Activated T-cell treated with anti-CD3 and anti-CD28 coated beads, Interleukin-2, amount 50 U/mL, for 72 hours (primary cell): ENCODE measurements around the gene CRYBB3. TPM values are rescaled to one million over a fixed set of nuclear protein-coding genes. Genes with fewer than 3 reads are reported as not detected.
"Not testable (repeated sequence)": the region's sequence is repeated elsewhere in the genome, so short reads cannot be mapped to it uniquely, and the experiment has no call there.

Source experiments
- ATAC-seq, 2 donors: fragments of 150-1000 bp; cut with Tn5 transposase; replicated peaks in 1 of 2; 2 replicates each; pipeline ENCODE4 v1.10.0; 2021; ENCODE audit warnings: moderate library complexity in 2 of 2, mild to moderate bottlenecking in 1 of 2
- DNase-seq, 2 donors: peaks; one replicate each; pipeline ENCODE4 v3.0.0; 2021 to 2022; ENCODE audit warnings: mixed read lengths in 1 of 2
- H3K27ac Mint-ChIP-seq: one replicate; pipeline ENCODE4 v1.8.0; 2022; ENCODE audit warnings: mild to moderate bottlenecking, moderate library complexity, mixed read lengths
- H3K27me3 Mint-ChIP-seq: one replicate; pipeline ENCODE4 v1.8.0; 2022; ENCODE audit warnings: low read depth, mixed read lengths
- H3K36me3 Mint-ChIP-seq, 2 donors: one replicate each; pipeline ENCODE4 v1.8.0; 2022; ENCODE audit warnings: mixed read lengths in 2 of 2, mild to moderate bottlenecking in 1 of 2; ENCODE audit not compliant: insufficient read depth in 2 of 2
- H3K4me1 Mint-ChIP-seq: one replicate; pipeline ENCODE4 v1.8.0; 2022; ENCODE audit warnings: low read depth, mixed read lengths
- H3K4me3 Mint-ChIP-seq, 2 donors: one replicate each; pipeline ENCODE4 v1.8.0; 2022; ENCODE audit warnings: mild to moderate bottlenecking in 2 of 2, mixed read lengths in 2 of 2, moderate library complexity in 2 of 2
- H3K9me3 Mint-ChIP-seq, 2 donors: one replicate each; pipeline ENCODE4 v1.8.0; 2022; ENCODE audit warnings: mixed read lengths in 2 of 2
- total RNA-seq, 2 donors: library from RNA; stranded (reverse); gene quantifications; one replicate each; pipeline ENCODE4 v1.2.3, GENCODE V29; 2022

CRYBB3 gene
- total RNA-seq, 2 donors from 2014 or later = 0.30 to 0.77 TPM

DNA sequence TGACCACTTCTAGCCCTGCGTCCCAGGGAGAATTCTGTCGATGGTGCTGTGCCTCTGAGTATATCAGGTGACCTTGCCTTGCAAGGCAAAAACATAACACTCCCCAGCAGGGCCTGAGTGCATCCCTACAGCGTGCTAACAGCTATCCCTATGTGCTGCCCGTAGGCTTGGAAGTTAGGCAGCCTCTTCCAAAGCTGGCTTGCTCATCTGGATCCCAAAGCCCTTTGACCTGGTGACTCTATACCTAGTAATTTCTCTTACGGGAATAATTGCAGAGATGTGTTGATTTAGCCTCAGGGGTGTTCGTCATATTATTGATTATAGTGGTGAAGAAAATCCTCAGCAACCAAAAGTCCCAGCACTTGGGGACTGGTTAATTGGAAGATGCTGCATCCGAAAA lies 32.6 kb upstream of the CRYBB3 start:
- H3K27me3 Mint-ChIP-seq = no peaks in the 10 kb centered on the region
- no peaks in the 10 kb centered on the region for H3K36me3 Mint-ChIP-seq
- ATAC-seq (no peak), DNase-seq (no peak)
- no peak overlapping the region for H3K27ac Mint-ChIP-seq
- no peaks in the 10 kb centered on the region for H3K9me3 Mint-ChIP-seq
- H3K4me3 Mint-ChIP-seq = no peak overlapping the region
- H3K4me1 Mint-ChIP-seq = no peaks in the 10 kb centered on the region

DNA sequence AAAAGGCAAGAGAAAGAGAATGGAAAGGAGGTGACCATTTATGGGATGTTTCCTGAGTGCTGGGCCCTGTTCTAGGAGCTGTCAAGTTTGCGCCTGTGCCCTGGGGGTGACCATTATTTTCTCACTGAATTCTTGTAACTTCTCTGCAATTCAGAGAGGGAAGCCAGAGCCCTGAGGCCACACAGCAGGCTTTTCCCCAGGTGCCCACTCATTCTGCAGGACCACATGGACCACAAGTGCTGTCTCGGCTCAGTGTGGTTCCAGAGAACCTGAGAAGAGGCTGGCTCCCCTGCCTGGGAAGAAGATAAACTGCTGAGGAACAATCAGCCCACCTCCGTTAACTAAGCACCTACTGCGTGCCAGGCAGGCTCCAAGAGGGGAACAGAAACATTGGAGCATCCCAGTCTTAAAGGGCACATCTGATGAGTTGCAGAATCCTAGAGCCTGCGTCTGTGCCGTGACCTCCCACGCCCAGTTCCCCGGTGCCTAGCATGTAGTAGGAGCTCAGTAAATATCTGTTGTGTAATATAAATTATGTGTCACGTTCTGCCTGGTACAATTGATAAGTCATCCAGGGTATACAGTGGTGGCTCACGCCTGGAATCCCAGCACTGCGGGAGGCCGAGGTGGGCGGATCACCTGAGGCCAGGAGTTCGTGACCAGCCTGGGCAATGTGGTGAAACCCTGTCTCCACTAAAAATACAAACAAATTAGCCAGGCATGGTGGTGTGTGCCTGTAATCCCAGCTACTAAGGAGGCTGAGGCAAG lies 31.6 kb upstream of the CRYBB3 start:
- no peak for ATAC-seq
- no peaks in the 10 kb centered on the region for H3K36me3 Mint-ChIP-seq
- no peaks in the 10 kb centered on the region for H3K9me3 Mint-ChIP-seq
- DNase-seq = no peak
- no peaks in the 10 kb centered on the region for H3K4me1 Mint-ChIP-seq
- no peak overlapping the region for H3K27ac Mint-ChIP-seq
- H3K4me3 Mint-ChIP-seq = no peak overlapping the region
- H3K27me3 Mint-ChIP-seq = no peaks in the 10 kb centered on the region

DNA sequence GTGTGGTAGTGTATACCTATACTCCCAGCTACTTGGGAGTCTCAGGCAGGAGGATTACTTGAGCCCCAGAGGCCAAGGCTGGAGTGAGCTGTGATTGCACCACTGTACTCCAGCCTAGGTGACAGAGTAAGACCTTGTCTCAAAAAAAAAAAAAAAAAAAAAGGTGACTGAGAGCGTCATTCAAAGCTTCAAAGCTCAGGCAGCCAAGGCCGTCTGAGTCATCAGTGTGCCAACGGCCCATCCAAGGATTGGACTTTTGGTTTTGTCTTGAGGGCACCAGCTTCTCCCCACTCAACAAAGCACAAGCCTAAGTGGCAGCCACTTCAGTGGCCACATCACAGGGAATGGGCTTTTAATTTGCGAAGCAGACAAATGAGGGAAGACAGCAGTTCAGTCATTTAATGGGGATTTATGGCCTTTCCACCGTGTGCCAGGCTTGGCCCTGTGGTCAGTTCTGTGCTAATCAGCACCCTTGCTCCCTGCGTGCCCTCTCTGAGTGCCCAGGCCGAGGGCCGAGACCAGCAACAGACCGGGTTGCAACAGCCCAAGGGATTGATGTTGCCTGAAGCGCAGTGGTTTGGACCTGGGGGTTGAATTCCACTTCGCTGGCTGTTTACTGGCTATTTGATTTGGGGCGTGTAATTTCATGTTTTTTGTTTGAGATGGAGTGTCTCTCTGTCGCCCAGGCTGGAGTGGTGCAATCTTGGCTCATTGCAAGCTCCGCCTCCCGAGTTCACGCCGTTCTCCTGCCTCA lies 30.2 kb upstream of the CRYBB3 start:
- no peaks in the 10 kb centered on the region for H3K9me3 Mint-ChIP-seq
- no peaks in the 10 kb centered on the region for H3K4me1 Mint-ChIP-seq
- no peak overlapping the region for H3K27ac Mint-ChIP-seq
- H3K4me3 Mint-ChIP-seq = no peak overlapping the region
- DNase-seq = no peak
- no peaks in the 10 kb centered on the region for H3K27me3 Mint-ChIP-seq
- no peaks in the 10 kb centered on the region for H3K36me3 Mint-ChIP-seq
- no peak for ATAC-seq

- H3K9me3 Mint-ChIP-seq = no peaks in the 10 kb centered on the region
- H3K4me3 Mint-ChIP-seq = no peak overlapping the region
- no peaks in the 10 kb centered on the region for H3K4me1 Mint-ChIP-seq
- ATAC-seq = no peak
- no peak overlapping the region for H3K27ac Mint-ChIP-seq
- H3K27me3 Mint-ChIP-seq = no peaks in the 10 kb centered on the region
- no peak for DNase-seq
- no peaks in the 10 kb centered on the region for H3K36me3 Mint-ChIP-seq
Measured at GRCh38 chr22:25170426-25170980, 29.2 kb upstream of the CRYBB3 start.

DNA sequence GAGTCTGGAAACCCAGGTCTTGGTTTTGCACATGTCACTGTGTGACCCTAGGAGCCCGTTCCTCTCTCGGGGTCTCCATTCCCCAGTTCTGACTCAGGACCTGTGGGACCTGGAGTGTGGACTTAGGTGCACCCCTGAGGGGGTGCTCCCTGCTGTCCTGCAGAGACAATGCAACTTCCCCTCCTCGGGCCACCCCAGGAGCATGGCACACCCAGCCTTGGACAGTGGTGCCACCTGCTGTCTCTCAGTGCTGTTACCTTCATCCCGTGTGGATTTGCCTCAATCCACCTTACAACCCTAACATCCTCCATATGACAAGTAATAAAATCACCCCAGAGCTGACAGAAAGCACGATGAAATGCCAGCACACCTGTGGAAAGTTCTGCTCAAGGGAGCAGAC lies 27.5 kb upstream of the CRYBB3 start:
- H3K27ac Mint-ChIP-seq = no peak overlapping the region
- DNase-seq = peak; percentile 28 to 39
- peak in 1 of 2 donors; percentile 43 for ATAC-seq
- no peaks in the 10 kb centered on the region for H3K27me3 Mint-ChIP-seq
- H3K36me3 Mint-ChIP-seq = no peaks in the 10 kb centered on the region
- no peak overlapping the region for H3K4me3 Mint-ChIP-seq
- no peaks in the 10 kb centered on the region for H3K9me3 Mint-ChIP-seq
- no peaks in the 10 kb centered on the region for H3K4me1 Mint-ChIP-seq

DNA sequence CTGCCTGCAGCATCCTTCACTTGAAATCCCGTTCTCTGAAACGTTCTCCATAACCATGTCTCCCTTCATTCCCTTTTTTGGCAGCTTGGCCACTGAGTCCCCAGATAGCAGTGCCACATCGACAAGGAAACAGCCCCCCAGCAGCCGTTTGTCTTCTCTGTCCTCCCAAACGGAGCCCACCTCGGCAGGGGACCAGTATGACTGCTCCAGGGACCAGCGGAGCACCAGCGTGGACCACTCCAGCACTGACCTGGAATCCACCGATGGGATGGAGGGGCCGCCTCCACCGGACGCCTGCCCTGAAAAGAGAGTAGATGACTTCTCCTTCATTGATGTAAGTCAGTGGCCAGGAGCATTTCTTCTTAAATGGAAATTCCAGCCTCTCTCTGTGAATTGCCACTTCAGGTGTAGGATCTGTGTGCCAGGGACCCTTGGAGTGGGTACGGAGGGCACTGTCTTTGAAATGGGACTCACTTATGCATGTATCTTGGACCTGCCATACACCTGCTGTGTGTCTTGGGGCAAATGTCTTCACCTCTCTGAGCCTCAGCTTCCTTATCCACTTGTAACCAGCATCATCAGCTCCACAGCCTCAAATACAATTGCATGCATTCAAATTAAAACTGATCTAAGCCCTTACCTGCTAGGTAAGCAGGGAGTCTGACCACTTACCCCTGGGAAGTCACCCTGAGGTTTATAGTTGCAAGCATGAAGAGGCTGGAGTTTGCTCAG lies 25.3 kb upstream of the CRYBB3 start:
- Mint-ChIP-seq H3K4me3 (no peak overlapping the region), H3K27me3 (no peaks in the 10 kb centered on the region), H3K4me1 (no peaks in the 10 kb centered on the region), H3K36me3 (peaks cover 0 to 1% of the 10 kb centered on the region in 2 donors), H3K9me3 (peaks cover 0 to 2% of the 10 kb centered on the region in 2 donors), H3K27ac (no peak overlapping the region)
- DNase-seq (no peak), ATAC-seq (no peak)

DNA sequence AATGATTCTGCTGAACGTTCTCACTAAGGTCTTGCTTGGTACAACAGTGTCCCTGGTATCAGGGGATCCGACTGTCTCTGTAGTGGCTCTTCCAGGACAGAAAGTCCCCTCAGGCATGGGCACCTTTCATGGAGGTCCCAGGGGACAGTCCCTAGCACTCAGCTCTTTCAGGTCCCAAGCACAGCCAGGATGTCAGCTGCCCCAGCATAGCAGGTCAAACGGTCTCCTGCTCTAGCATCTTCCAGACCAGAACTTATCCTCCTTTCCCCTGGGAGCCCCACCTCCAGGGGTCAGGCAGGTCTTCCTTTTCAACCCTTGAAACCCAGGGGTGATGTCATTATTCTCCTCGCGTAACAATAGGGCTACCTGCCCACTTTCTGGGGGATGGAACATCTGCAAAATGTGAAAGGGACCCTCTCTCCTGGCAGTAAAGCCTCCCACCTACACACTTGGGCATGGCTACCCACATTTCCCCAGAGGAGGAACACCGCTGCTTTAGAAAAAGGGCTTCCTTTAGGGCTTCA lies 24.7 kb upstream of the CRYBB3 start:
- Mint-ChIP-seq H3K4me1 (no peaks in the 10 kb centered on the region), H3K4me3 (no peak overlapping the region), H3K27ac (no peak overlapping the region), H3K36me3 (peaks cover 0 to 7% of the 10 kb centered on the region in 2 donors), H3K9me3 (peaks cover 0 to 7% of the 10 kb centered on the region in 2 donors), H3K27me3 (no peaks in the 10 kb centered on the region)
- DNase-seq (no peak), ATAC-seq (no peak)

DNA sequence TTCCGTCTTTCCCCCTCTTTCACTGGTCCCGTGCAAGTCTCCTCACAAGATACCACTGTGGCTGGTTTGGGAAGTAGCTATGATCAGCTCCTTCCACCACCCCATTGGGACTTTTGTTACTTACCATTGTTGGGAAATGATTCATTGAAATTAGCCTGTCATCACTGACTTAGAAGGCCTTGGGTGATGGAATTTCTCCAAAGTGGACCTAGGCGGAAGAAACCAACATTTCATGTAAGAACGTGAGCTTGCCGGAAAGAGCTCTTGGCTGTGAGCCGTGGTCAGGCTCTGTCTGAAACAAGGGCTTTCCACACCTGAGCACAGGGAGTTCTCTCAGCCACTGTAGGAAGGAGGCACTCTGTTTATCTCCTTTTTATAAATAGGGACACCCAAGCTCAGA lies 23.5 kb upstream of the CRYBB3 start:
- Mint-ChIP-seq H3K36me3 (peaks cover 0 to 8% of the 10 kb centered on the region in 2 donors), H3K9me3 (peaks cover 0 to 8% of the 10 kb centered on the region in 2 donors), H3K27ac (no peak overlapping the region), H3K4me3 (no peak overlapping the region), H3K4me1 (no peaks in the 10 kb centered on the region), H3K27me3 (no peaks in the 10 kb centered on the region)
- no peak for ATAC-seq
- no peak for DNase-seq

DNA sequence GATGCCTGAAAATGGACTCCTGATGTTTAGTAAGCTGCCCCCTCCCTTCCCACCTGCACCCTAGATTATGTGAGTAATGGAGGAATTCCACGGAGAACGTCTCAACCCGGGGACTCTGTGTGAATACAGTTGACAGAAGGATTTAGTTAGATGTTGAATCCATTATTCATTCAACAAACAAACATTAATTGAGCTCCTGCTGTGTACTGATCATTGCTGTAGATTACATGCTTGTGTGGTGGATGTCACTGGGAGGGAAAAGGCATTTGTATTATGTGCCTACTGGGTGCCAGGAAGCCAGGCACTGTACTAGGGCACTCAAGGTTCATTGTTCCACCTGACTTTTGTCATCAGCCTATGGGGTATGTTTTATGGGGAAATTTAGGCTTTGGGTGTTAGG lies 22.9 kb upstream of the CRYBB3 start:
- H3K27ac Mint-ChIP-seq = no peak overlapping the region
- H3K4me3 Mint-ChIP-seq = no peak overlapping the region
- DNase-seq (no peak), ATAC-seq (no peak)
- H3K9me3 Mint-ChIP-seq = peaks cover 0 to 8% of the 10 kb centered on the region in 2 donors
- no peaks in the 10 kb centered on the region for H3K4me1 Mint-ChIP-seq
- H3K36me3 Mint-ChIP-seq = peaks cover 0 to 8% of the 10 kb centered on the region in 2 donors
- no peaks in the 10 kb centered on the region for H3K27me3 Mint-ChIP-seq

- DNase-seq (no peak), ATAC-seq (no peak)
- H3K4me3 Mint-ChIP-seq = no peak overlapping the region
- H3K4me1 Mint-ChIP-seq = no peaks in the 10 kb centered on the region
- peaks cover 0 to 8% of the 10 kb centered on the region in 2 donors for H3K9me3 Mint-ChIP-seq
- no peak overlapping the region for H3K27ac Mint-ChIP-seq
- H3K36me3 Mint-ChIP-seq = peaks cover 0 to 8% of the 10 kb centered on the region in 2 donors
- H3K27me3 Mint-ChIP-seq = no peaks in the 10 kb centered on the region
Measured at GRCh38 chr22:25177226-25177625, 22.4 kb upstream of the CRYBB3 start.

GRCh38 chr22:25177895-25178294 lies 21.8 kb upstream of the CRYBB3 start:
- Mint-ChIP-seq H3K27me3 (no peaks in the 10 kb centered on the region), H3K9me3 (peaks cover 0 to 8% of the 10 kb centered on the region in 2 donors), H3K4me3 (no peak overlapping the region), H3K27ac (no peak overlapping the region), H3K4me1 (no peaks in the 10 kb centered on the region), H3K36me3 (peaks cover 0 to 8% of the 10 kb centered on the region in 2 donors)
- ATAC-seq (no peak), DNase-seq (no peak)

GRCh38 chr22:25178348-25178747 lies 21.3 kb upstream of the CRYBB3 start:
- H3K27me3 Mint-ChIP-seq, H3K27ac Mint-ChIP-seq, H3K36me3 Mint-ChIP-seq, H3K9me3 Mint-ChIP-seq, H3K4me1 Mint-ChIP-seq: not testable (repeated sequence)
- ATAC-seq = peak; percentile 41 to 65
- DNase-seq = peak in 1 of 2 donors; percentile 9
- peak overlapping the region in 1 of 2 donors; percentile 58 for H3K4me3 Mint-ChIP-seq
